SKM-1 (cell line): ENCODE results near the gene SLC25A17.
"Not testable (repeated sequence)": the region's sequence is repeated elsewhere in the genome, so short reads cannot be mapped to it uniquely, and the experiment has no call there.

Source experiments
- DNase-seq: peaks from one replicate; lab custom pipeline; 2025; ENCODE audit not compliant: unreplicated experiment; lab: John Stamatoyannopoulos, UW

SLC25A17 gene

DNA sequence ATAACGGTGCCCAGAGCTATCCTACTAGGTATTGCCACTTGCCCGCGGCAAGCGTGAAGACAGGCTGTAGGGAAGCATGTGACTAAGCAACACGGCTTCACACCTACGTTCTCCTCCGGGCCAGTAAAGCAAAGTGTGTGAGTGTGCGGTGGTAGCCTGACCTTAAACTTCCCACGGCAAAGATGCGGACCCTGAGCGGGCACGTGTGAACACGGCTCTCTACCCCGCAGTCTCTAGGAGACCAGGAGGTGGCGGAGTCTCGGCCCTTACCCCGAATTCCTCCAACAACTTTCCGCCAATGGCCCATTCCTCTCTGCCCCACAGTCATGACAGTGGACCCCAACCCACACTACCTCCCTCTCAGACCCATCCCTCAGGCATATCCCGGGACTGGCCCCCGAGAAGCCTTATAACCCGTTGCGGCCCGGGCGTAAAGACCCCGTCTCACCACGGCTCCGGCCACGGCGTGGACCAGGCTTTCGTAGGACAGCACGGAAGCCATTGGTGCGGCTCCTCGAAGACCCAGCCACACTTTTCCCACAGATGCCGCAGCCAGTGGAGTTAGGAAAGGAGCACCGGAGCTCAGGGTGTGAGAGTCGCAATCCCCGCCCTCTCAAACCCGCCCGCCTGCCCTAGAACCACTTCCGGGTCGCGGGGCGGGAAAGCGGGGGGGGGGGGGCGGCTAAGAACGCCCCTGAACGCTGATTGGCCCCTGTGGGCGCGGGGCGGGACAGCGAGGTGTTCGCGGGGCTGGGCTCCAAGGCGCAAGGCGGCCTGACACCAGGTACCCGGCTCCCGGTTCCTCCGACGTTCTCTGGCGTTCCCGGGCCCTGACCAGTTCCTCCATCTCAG lies at the start of gene SLC25A17:
TSS of gene SLC25A17 (minus strand) at position 600 of the 852 bp plus-strand sequence. CDS start at position 502, 98 bp downstream.
- peak; percentile 66 for DNase-seq

DNA sequence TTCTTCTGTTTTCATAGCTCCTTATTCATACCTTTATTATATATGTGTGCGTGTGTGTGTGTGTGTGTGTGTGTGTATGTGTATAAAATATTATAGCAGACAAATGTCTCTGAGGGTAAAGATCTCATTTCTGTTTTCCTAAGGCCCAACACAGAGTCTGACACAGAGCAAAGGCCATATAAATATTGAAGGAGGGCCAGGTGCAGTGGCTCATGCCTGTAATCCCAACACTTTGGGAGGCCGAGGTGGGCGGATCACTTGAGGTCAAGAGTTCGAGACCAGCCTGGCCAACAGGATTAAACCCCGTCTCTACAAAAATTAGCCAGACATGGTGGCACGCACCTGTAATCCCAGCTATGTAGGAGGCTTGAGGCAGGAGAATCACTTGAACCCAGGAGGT lies 49.2 kb upstream of the SLC25A17 start:
- DNase-seq: not testable (repeated sequence)

DNA sequence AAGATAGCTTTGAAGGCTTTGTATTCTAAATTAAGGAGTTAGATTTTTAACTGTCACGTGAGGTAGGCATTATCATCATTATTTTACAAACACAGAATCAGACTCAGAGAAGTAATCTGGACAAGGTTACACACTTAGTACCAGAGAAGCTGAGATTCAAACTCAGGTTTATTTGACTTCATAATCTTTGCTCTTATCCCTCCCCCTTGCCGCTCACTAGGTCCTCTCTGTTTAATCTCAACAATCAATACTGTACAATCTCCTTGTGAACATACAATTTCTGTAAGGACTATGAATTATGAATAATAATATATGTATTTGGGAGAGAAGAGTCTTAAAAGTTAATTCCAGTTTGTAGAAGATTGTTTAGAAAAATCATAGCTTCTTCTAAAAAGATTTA lies 48.0 kb upstream of the SLC25A17 start:
- DNase-seq: no peak

DNA sequence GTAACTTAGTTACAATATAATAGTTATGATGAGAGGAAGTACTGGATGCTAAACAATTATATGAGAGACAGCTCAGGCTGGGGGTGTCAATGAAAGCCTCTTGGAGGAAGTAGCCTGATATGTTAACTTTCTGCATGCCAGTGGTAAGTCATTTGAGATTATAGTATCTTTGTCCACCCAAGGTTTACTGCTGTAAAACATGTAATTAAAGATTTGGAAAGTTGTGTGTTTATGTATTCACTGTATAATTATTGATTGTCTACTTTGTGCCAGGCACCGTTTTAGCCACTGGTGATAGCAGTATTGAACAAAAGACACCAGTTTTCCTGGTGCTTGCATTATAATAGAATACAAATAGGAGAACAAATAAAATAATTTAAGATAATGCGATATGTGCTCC lies 43.4 kb upstream of the SLC25A17 start:
- no peak for DNase-seq

DNA sequence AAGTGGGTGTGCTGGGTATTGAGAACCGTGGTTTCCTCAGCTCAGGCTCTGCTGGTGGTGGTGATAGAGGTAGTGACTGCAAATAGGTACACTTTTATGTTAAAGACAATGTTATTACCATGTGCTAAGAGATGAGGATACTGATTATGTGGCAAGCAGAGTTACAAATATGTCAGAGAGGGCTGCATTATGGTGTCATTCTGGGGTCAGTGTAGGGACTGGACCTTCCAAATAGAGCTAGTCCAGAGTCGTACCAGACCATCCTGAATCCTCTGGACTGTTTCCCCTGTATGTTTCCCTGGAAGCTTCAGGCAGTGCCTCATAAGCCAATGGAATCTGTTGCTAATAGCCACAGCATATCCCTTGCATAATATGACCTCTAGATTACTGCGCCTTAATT lies 42.9 kb upstream of the SLC25A17 start, which contains the start of gene DNAJB7:
TSS of gene DNAJB7 (minus strand) at position 101 of the 400 bp plus-strand sequence. CDS start 119 bp downstream, outside the sequence.
- DNase-seq: no peak

DNA sequence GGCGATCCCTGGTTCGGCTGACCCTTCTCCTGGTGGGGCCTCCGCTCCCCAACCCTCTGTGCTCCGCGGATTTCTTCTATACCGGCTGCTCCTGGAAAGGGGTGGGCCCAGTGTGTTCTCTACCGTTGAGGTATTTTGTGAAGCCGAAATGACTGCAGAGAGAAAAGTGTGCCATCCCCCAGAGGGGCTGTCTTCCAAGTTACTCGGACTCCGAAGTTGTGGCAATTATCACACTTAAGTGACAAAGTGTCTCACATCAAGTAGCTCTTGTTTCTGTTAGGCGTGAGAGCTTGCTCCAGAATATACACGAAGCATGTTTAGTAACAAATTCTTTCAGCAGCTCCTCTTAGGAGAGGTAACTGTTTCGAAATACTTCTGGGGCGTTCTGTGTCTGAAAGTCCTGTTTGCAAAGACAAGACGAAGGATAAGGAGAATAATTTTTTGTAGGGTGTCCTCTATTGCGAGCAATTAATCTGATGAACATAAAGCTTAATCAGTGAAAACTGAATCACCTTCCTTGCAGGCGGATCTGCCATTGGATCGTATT lies 38.2 kb upstream of the SLC25A17 start:
- DNase-seq: no peak

- peak; percentile 93 for DNase-seq
These were observed 37.6 kb upstream of the SLC25A17 start, which contains the start of the genes ST13 and XPNPEP3 for GRCh38 chr22:40856513-40857308. Gene ST13 (minus strand): TSS chr22:40856639. CDS start chr22:40856540, 99 bp downstream. Gene XPNPEP3 (plus strand): TSS chr22:40857148. CDS start chr22:40857182, 34 bp downstream.

DNA sequence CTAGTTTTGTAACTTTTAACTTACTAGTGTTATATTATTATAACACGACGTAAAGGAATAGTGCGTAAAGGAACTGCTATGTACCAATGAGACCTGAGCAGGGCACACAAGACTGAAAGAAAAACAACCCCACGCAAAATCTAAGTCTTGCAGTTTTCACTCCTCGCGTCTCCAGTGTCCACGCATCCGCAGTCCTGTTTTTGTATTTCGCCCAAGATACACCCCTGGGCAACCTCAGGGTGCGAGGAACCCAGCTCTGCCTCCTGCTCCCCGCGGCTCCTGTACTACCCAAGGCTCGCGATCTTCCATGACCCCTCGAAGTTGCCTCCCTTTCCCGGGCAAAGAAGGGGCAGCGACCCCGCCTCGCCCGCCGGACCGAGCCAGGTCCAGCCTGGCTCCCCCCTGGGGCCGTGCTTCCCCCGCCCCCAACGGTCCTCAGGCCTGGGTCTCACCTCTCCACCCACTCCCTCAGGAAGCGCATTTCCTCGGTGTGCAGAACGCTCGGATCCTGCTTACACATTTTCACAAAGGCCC lies 36.9 kb upstream of the SLC25A17 start:
- no peak for DNase-seq

DNA sequence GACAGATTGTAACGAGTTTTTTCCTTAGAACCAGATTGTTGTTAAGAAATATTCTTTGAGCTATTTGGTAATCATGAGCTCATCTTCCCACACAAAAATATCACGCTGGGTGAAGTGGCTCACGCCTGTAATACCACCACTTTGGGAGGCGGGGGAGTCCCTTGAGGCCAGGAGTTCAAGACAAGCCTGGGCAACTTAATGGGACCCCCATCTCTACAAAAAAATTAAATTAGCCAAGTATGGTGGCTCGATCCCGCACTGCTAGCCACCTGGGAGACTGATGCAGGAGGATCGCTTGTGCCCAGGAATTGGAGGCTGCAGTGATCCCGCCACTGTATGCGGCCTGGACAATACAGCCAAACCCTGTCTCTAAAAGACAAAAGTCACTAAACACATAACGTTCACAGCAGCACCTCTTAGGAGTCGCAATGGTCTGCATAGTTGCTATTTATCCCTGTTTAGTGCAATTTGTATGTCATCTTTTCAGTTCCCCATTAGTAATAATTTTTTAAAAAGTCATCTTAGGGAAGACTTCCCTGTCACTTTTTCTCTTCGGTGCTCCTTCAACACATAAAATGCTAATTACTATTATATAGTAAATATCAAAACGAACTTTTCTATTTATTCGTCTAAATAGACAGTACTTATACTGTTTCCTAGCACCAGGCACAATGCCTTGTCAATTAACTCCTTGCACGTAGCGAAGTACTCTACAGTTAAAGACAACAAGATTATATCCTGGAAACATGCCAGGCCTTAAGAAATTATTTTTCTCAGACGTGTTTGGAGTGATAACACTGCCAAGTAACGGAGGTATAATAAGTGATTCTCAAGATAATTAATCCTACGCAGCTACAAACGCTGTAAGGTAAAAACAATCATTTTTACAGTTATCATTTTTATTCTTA lies 36.2 kb upstream of the SLC25A17 start:
- no peak for DNase-seq

GRCh38 chr22:40853961-40854360 lies 34.8 kb upstream of the SLC25A17 start:
- no peak for DNase-seq

- DNase-seq: no peak
These were observed 34.2 kb upstream of the SLC25A17 start for GRCh38 chr22:40853333-40853732.

DNA sequence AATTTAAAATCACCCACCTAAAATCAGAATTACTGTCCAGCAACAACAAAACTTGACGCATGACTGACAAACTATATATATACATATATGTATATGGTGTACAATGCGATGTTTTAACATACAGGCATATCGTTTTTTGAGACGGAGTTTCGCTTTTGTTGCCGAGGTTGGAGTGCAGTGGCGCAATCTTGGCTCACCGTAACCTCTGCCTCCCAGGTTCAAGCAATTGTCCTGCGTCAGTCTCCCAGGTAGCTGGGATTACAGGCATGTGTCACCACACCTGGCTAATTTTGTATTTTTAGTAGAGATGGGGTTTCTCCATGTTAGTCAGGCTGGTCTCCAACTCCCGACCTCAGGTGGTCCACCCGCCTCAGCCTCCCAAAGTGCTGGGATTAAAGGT lies 26.7 kb upstream of the SLC25A17 start:
- DNase-seq: not testable (repeated sequence)

- DNase-seq: no peak
These were observed 25.8 kb upstream of the SLC25A17 start for GRCh38 chr22:40844951-40845350.

- no peak for DNase-seq
These were observed 19.3 kb upstream of the SLC25A17 start for GRCh38 chr22:40838486-40838885.

DNA sequence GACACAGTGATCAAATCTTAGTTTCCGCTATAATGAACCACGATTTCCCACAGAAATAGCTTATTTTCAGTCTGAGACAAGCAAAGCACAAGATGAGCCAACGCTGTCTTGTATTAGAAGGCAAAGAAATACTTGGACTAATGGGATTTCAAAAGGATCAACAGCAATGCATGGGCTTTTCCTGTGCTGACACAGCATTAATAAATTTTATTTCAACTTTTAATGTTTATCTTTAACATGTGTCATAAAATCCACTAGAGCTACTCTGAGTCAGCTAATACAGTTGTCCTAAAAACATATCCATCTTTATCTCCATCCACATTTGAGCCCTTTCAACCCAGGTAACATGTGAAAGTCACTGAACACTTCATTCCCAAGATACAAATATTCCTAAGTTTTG lies 15.5 kb upstream of the SLC25A17 start:
- DNase-seq: no peak

DNA sequence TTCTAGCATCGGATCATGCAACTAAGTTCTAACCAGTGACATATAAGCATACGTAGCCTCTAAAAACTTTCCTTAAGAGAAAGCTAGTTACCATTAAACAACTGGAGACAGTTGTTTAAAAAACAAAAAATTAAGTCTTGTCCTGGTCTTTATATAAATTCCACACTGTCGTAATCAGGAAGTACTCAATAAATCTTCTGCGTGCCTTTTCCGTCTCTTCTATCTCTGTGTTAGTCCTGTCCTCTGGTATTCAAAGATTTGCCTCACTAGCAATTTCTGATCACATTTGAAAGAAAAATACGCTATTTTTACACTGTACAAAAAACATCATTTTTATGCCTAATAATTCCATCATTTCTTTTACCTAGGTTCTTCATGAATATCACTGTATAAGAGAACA lies 10.0 kb upstream of the SLC25A17 start:
- no peak for DNase-seq

DNA sequence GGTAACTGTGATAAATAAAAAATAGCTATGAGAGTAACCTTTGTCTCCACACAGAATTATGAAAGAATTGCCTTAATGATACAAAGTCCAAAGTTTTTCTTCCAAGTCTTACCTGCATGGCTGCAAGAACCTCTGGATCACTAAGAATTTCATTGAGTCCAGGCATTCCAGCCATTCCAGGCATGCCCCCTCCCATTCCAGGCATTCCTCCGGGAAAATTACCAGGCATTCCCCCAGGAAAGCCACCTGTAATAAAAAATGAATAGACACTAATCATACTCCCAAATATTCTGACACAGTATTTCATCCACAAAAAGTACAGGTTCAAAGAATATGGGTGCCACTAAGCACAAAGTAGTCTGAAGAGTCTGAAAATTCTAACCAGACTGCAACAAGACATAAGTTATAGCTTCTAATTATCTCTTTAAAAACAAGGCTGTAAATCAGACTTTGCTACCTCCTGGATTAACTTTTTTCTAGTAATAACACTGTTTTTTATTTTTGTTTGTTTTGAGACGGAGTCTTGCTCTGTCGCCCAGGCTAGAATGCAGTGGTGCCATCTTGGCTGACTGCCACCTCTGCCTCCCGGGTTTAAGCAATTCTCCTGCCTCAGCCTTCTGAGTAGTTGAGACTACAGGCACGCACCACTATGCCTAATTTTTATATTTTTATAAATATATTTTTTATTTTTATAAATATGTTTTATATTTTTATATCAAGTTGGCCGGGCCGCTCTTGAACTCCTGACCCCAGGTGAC lies 8.0 kb upstream of the SLC25A17 start:
- no peak for DNase-seq

- not testable (repeated sequence) for DNase-seq
These were observed 7.1 kb upstream of the SLC25A17 start for GRCh38 chr22:40826292-40826691.

- DNase-seq: no peak
These were observed 4.3 kb upstream of the SLC25A17 start for GRCh38 chr22:40823426-40823825.
